Measurements from ENCODE around the gene WNT6.

DNA sequence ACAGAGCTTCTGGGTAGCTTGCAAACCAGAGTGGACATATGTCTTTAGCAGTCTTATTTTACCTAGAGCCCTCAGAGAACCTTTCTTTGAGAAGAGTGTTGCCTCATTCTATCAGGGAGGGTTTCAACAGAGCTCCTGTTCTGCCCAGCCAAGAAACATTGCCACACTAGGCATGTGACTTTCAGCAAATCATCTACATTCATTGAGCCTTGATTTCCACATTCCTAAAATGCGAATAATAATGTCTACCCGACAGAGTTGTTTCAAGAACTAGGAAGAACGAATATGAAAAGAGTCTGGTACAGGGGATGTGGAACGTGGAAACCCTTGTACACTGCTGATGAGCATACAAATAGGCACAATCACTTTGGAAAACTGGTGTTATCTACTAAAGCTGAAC lies 20.2 kb upstream of the WNT6 start:
- TF ChIP-seq, protein P1, sequence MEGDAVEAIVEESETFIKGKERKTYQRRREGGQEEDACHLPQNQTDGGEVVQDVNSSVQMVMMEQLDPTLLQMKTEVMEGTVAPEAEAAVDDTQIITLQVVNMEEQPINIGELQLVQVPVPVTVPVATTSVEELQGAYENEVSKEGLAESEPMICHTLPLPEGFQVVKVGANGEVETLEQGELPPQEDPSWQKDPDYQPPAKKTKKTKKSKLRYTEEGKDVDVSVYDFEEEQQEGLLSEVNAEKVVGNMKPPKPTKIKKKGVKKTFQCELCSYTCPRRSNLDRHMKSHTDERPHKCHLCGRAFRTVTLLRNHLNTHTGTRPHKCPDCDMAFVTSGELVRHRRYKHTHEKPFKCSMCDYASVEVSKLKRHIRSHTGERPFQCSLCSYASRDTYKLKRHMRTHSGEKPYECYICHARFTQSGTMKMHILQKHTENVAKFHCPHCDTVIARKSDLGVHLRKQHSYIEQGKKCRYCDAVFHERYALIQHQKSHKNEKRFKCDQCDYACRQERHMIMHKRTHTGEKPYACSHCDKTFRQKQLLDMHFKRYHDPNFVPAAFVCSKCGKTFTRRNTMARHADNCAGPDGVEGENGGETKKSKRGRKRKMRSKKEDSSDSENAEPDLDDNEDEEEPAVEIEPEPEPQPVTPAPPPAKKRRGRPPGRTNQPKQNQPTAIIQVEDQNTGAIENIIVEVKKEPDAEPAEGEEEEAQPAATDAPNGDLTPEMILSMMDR (IDR thresholded peaks at IDR 0.05; ENCODE audit: insufficient read depth, low read length, poor library complexity, severe bottlenecking): no peak
- no peak for TF ChIP-seq EZH2phosphoT487 (conservative IDR thresholded peaks at IDR 0.05; ENCODE audit: low read length)
